SK-N-SH treated with all-trans-retinoic acid at 6 μM for 48 hours (cell line): ENCODE data around the gene ZC3H11A.

ENCODE experiments used
- ATAC-seq: fragments of 200-7000 bp; cut with Tn5 transposase; 3 replicates; pipeline ENCODE4 v1.9.1; 2020; ENCODE audit warnings: mild to moderate bottlenecking, moderate library complexity
- ARNTL ChIP-seq: fragments of 450-650 bp; formaldehyde crosslinking; IDR thresholded peaks from 2 replicates; pipeline ENCODE4 v1.5.0; 2020; ENCODE audit warnings: low read depth, mild to moderate bottlenecking, moderate library complexity, borderline replicate concordance
- CSDC2 ChIP-seq: fragments of 250-450 bp; sonication (Bioruptor Pico); IDR thresholded peaks from 2 replicates; pipeline ENCODE4 v1.5.0; 2020; ENCODE audit warnings: mild to moderate bottlenecking, moderate library complexity
- CSRNP3 ChIP-seq: fragments of 250-450 bp; sonication (Bioruptor Pico); IDR thresholded peaks from 2 replicates; pipeline ENCODE4 v1.5.1; 2021; ENCODE audit warnings: mild to moderate bottlenecking, moderate library complexity
- ESRRG ChIP-seq: fragments of 250-450 bp; sonication (Bioruptor Pico); IDR thresholded peaks from 2 replicates; pipeline ENCODE4 v1.6.1; 2021; ENCODE audit warnings: mild to moderate bottlenecking
- GLIS3 ChIP-seq: fragments of 250-450 bp; sonication (Bioruptor Pico); IDR thresholded peaks from 2 replicates; pipeline ENCODE4 v1.5.0; 2020; ENCODE audit warnings: mild to moderate bottlenecking, moderate library complexity
- OSR1 ChIP-seq: fragments of 250-450 bp; sonication (Bioruptor Pico); IDR thresholded peaks from 2 replicates; pipeline ENCODE4 v1.8.0; 2022; ENCODE audit warnings: moderate library complexity, mild to moderate bottlenecking, inconsistent platforms
- POU6F1 ChIP-seq: fragments of 250-450 bp; sonication (Bioruptor Pico); IDR thresholded peaks from 2 replicates; pipeline ENCODE4 v1.8.0; 2021; ENCODE audit warnings: low read depth, mild to moderate bottlenecking, moderate library complexity, borderline replicate concordance
- PPARA ChIP-seq: fragments of 250-450 bp; sonication (Bioruptor Pico); IDR thresholded peaks from 2 replicates; pipeline ENCODE4 v1.5.0; 2020; ENCODE audit warnings: mild to moderate bottlenecking, borderline replicate concordance
- RARB ChIP-seq: fragments of 250-450 bp; sonication (Bioruptor Pico); IDR thresholded peaks from 2 replicates; pipeline ENCODE4 v1.8.0; 2021; ENCODE audit warnings: mild to moderate bottlenecking, moderate library complexity
- SNAI2 ChIP-seq: fragments of 250-450 bp; sonication (Bioruptor Pico); IDR thresholded peaks from 2 replicates; pipeline ENCODE4 v1.5.0; 2020; ENCODE audit warnings: mild to moderate bottlenecking, moderate library complexity
- TCF4 ChIP-seq: fragments of 250-450 bp; sonication (Bioruptor Pico); IDR thresholded peaks from 2 replicates; pipeline ENCODE4 v1.8.0; 2021; ENCODE audit warnings: mild to moderate bottlenecking, moderate library complexity, borderline replicate concordance
- TOX ChIP-seq: fragments of 250-450 bp; sonication (Bioruptor Pico); IDR thresholded peaks from 2 replicates; pipeline ENCODE4 v1.8.0; 2021; ENCODE audit warnings: mild to moderate bottlenecking, moderate library complexity, borderline replicate concordance
- ZC3H10 ChIP-seq: fragments of 250-450 bp; sonication (Bioruptor Pico); IDR thresholded peaks from 2 replicates; pipeline ENCODE4 v1.5.1; 2021; ENCODE audit warnings: mild to moderate bottlenecking, moderate library complexity
- ZFP30 ChIP-seq: fragments of 450-650 bp; formaldehyde crosslinking; IDR thresholded peaks from 2 replicates; pipeline ENCODE4 v1.5.0; 2022; ENCODE audit warnings: mild to moderate bottlenecking, moderate library complexity
- ZNF565 ChIP-seq: fragments of 450-650 bp; formaldehyde crosslinking; conservative IDR thresholded peaks from 2 replicates; pipeline ENCODE4 v1.5.0; 2020; ENCODE audit warnings: low read depth, mild to moderate bottlenecking, moderate library complexity
- ZNF70 ChIP-seq: fragments of 450-650 bp; formaldehyde crosslinking; IDR thresholded peaks from 2 replicates; pipeline ENCODE4 v1.5.0; 2020; ENCODE audit warnings: mild to moderate bottlenecking, moderate library complexity
- ZNF8 ChIP-seq: fragments of 450-650 bp; formaldehyde crosslinking; IDR thresholded peaks from 2 replicates; pipeline ENCODE4 v1.5.0; 2020; ENCODE audit warnings: mild to moderate bottlenecking, moderate library complexity
- TF ChIP-seq, protein P1 (sequence below): fragments of 250-450 bp; sonication (Bioruptor Pico); IDR thresholded peaks from 2 replicates; pipeline ENCODE4 v1.5.0; 2020; ENCODE audit warnings: mild to moderate bottlenecking, moderate library complexity
- TF ChIP-seq, protein P2 (sequence below): fragments of 250-450 bp; sonication (Bioruptor Pico); IDR thresholded peaks from 2 replicates; pipeline ENCODE4 v1.8.0; 2020; ENCODE audit warnings: mild to moderate bottlenecking, moderate library complexity, borderline replicate concordance
- TF ChIP-seq, protein P3 (sequence below): fragments of 250-450 bp; sonication (Bioruptor Pico); IDR thresholded peaks from 2 replicates; pipeline ENCODE4 v1.5.1; 2020; ENCODE audit warnings: low read depth, mild to moderate bottlenecking, moderate library complexity

ZC3H11A gene

GRCh38 chr1:203799971-203800370, 4.5 kb downstream of the ZC3H11A start:
- ATAC-seq, result no peak
- TF ChIP-seq, protein P1, sequence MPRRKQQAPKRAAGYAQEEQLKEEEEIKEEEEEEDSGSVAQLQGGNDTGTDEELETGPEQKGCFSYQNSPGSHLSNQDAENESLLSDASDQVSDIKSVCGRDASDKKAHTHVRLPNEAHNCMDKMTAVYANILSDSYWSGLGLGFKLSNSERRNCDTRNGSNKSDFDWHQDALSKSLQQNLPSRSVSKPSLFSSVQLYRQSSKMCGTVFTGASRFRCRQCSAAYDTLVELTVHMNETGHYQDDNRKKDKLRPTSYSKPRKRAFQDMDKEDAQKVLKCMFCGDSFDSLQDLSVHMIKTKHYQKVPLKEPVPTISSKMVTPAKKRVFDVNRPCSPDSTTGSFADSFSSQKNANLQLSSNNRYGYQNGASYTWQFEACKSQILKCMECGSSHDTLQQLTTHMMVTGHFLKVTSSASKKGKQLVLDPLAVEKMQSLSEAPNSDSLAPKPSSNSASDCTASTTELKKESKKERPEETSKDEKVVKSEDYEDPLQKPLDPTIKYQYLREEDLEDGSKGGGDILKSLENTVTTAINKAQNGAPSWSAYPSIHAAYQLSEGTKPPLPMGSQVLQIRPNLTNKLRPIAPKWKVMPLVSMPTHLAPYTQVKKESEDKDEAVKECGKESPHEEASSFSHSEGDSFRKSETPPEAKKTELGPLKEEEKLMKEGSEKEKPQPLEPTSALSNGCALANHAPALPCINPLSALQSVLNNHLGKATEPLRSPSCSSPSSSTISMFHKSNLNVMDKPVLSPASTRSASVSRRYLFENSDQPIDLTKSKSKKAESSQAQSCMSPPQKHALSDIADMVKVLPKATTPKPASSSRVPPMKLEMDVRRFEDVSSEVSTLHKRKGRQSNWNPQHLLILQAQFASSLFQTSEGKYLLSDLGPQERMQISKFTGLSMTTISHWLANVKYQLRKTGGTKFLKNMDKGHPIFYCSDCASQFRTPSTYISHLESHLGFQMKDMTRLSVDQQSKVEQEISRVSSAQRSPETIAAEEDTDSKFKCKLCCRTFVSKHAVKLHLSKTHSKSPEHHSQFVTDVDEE (CRISPR knock-in tag), result no peak
- no peak for TF ChIP-seq CSDC2
- TF ChIP-seq GLIS3, result no peak
- TF ChIP-seq ZNF8 (CRISPR knock-in tag), result no peak
- no peak for TF ChIP-seq ZFP30 (CRISPR knock-in tag)
- no peak for TF ChIP-seq PPARA (CRISPR knock-in tag)
- TF ChIP-seq CSRNP3 (CRISPR knock-in tag), result no peak
- no peak for TF ChIP-seq ZNF70 (CRISPR knock-in tag)
- TF ChIP-seq OSR1 (CRISPR knock-in tag), result no peak
- TF ChIP-seq, protein P2, sequence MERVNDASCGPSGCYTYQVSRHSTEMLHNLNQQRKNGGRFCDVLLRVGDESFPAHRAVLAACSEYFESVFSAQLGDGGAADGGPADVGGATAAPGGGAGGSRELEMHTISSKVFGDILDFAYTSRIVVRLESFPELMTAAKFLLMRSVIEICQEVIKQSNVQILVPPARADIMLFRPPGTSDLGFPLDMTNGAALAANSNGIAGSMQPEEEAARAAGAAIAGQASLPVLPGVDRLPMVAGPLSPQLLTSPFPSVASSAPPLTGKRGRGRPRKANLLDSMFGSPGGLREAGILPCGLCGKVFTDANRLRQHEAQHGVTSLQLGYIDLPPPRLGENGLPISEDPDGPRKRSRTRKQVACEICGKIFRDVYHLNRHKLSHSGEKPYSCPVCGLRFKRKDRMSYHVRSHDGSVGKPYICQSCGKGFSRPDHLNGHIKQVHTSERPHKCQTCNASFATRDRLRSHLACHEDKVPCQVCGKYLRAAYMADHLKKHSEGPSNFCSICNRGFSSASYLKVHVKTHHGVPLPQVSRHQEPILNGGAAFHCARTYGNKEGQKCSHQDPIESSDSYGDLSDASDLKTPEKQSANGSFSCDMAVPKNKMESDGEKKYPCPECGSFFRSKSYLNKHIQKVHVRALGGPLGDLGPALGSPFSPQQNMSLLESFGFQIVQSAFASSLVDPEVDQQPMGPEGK (CRISPR knock-in tag), result no peak
- TF ChIP-seq ZNF565 (CRISPR knock-in tag), result no peak
- TF ChIP-seq, protein P3, sequence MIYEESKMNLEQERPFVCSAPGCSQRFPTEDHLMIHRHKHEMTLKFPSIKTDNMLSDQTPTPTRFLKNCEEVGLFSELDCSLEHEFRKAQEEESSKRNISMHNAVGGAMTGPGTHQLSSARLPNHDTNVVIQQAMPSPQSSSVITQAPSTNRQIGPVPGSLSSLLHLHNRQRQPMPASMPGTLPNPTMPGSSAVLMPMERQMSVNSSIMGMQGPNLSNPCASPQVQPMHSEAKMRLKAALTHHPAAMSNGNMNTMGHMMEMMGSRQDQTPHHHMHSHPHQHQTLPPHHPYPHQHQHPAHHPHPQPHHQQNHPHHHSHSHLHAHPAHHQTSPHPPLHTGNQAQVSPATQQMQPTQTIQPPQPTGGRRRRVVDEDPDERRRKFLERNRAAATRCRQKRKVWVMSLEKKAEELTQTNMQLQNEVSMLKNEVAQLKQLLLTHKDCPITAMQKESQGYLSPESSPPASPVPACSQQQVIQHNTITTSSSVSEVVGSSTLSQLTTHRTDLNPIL (CRISPR knock-in tag), result no peak
- TF ChIP-seq TCF4 (CRISPR knock-in tag), result no peak
- no peak for TF ChIP-seq ZC3H10
- no peak for TF ChIP-seq ESRRG (CRISPR knock-in tag)
- no peak for TF ChIP-seq RARB (CRISPR knock-in tag)
- no peak for TF ChIP-seq POU6F1
- TF ChIP-seq TOX (CRISPR knock-in tag), result no peak
- no peak for TF ChIP-seq ARNTL (CRISPR knock-in tag)
- TF ChIP-seq, all 23 proteins: peak for 0

- no peak for TF ChIP-seq OSR1 (CRISPR knock-in tag)
- ATAC-seq, result no peak
These were observed 10.3 kb downstream of the ZC3H11A start for GRCh38 chr1:203805689-203806088.

- TF ChIP-seq ZFP30 (CRISPR knock-in tag), result no peak
- TF ChIP-seq OSR1 (CRISPR knock-in tag), result no peak
- no peak for TF ChIP-seq RARB (CRISPR knock-in tag)
- no peak for TF ChIP-seq ZNF8 (CRISPR knock-in tag)
- TF ChIP-seq SNAI2 (CRISPR knock-in tag), result no peak
- no peak for TF ChIP-seq ZC3H10
- peak; percentile 84 for ATAC-seq
These were observed 11.8 kb downstream of the ZC3H11A start for GRCh38 chr1:203807196-203807595.
